GM12873 (cell line): Measurements from ENCODE around the gene CREG2.

Experiments used
- CTCF ChIP-seq: IDR thresholded peaks from 2 replicates; pipeline ENCODE4 v1.5.1; 2012; ENCODE audit warnings: low read depth, mild to moderate bottlenecking, moderate library complexity, low read length, control low read depth; ENCODE audit not compliant: insufficient read depth; ENCODE audit errors: missing control alignments

The CREG2 gene

GRCh38 chr2:101356521-101356920 is 30.8 kb downstream of the CREG2 start:
- TF ChIP-seq CTCF, result no peak

- no peak for TF ChIP-seq CTCF
Measured at GRCh38 chr2:101356055-101356454, 31.2 kb downstream of the CREG2 start.

GRCh38 chr2:101355401-101356054 is 31.8 kb downstream of the CREG2 start:
- no peak for TF ChIP-seq CTCF

GRCh38 chr2:101354420-101355311 is 32.6 kb downstream of the CREG2 start:
- TF ChIP-seq CTCF, result no peak

GRCh38 chr2:101351207-101351606 is 36.1 kb downstream of the CREG2 start:
- no peak for TF ChIP-seq CTCF

GRCh38 chr2:101349893-101350662 is 37.2 kb downstream of the CREG2 start:
- peak; percentile 22 for TF ChIP-seq CTCF

GRCh38 chr2:101348883-101349282 is 38.4 kb downstream of the CREG2 start:
- no peak for TF ChIP-seq CTCF
